Endothelial cell of umbilical vein (primary cell): Measurements from ENCODE around the gene CCDC102B. TPM values are rescaled to one million over a fixed set of nuclear protein-coding genes. Genes with fewer than 3 reads are reported as not detected.

Source experiments
- BruUV-seq: library from RNA; stranded (reverse); fragments of 400-500 nt; replicated peaks from 2 replicates; lab custom pipeline; 2021; lab: Mats Ljungman, UMichigan
- CTCF ChIA-PET: fragments of 300-600, 350-600 bp; sonication (Branson Sonifier 250); formaldehyde crosslinking; loops from one replicate; lab custom pipeline; 2021; ENCODE audit warnings: antibody characterized with exemption, inconsistent platforms; lab: Charles Lee
- POLR2A ChIA-PET: fragments of 300-600, 350-600 bp; sonication (Branson Sonifier 250); formaldehyde crosslinking; loops from one replicate; lab custom pipeline; 2021; ENCODE audit warnings: antibody characterized with exemption, inconsistent platforms; lab: Charles Lee
- DNase-seq: peaks from one replicate; pipeline ENCODE4 v3.0.0-alpha.2; 2011; ENCODE audit warnings: low read depth, low spot score
- FAIRE-seq: peaks from 2 replicates; lab custom pipeline; 2011; peaks lifted over from hg19 to GRCh38; lab: Jason Lieb, UNC
- H2AFZ ChIP-seq: 2 replicates; pipeline ENCODE4 v1.6.0; 2012; ENCODE audit warnings: low read depth, low read length, control low read depth, inconsistent platforms
- H3K27ac ChIP-seq: 2 replicates; pipeline ENCODE4 v1.5.1; 2011; ENCODE audit warnings: low read depth, mild to moderate bottlenecking, control low read depth, low read length, moderate library complexity; ENCODE audit not compliant: insufficient read depth
- H3K27me3 ChIP-seq, 2 experiments: 2 replicates each; pipeline versions ENCODE4 v1.6.0 to v1.6.1; 2011; ENCODE audit warnings: low read length in 2 of 2, mixed read lengths in 1 of 2; ENCODE audit not compliant: control insufficient read depth in 2 of 2, insufficient read depth in 2 of 2
- H3K36me3 ChIP-seq, 2 experiments: 2 replicates in 1 of 2; 3 replicates in 1 of 2; pipeline ENCODE4 v1.5.1; 2011; ENCODE audit warnings: low read length in 2 of 2, mild to moderate bottlenecking in 1 of 2, moderate library complexity in 1 of 2; ENCODE audit not compliant: control insufficient read depth in 2 of 2, insufficient read depth in 2 of 2; ENCODE audit errors: extremely low read depth in 1 of 2
- H3K4me1 ChIP-seq: 3 replicates; pipeline ENCODE4 v1.5.1; 2011; ENCODE audit warnings: mild to moderate bottlenecking, low read length; ENCODE audit not compliant: control insufficient read depth, insufficient read depth; ENCODE audit errors: extremely low read depth
- H3K4me2 ChIP-seq: 2 replicates; pipeline ENCODE4 v1.6.1; 2011; ENCODE audit warnings: low read length, control low read depth, mixed read lengths; ENCODE audit not compliant: insufficient read depth
- H3K4me3 ChIP-seq, 3 experiments: fragments of 200-600 bp in 1 of 3; sonication (generic), shearing (Covaris generic) in 1 of 3; replicated peaks in 1 of 3; 2 replicates each; pipeline ENCODE4 v1.5.1; 2011 to 2016; ENCODE audit warnings: control low read depth in 3 of 3, low read length in 3 of 3, mild to moderate bottlenecking in 2 of 3, inconsistent platforms in 1 of 3, low read depth in 1 of 3, moderate library complexity in 1 of 3; ENCODE audit not compliant: insufficient read depth in 1 of 3
- H3K79me2 ChIP-seq: 2 replicates; pipeline ENCODE4 v1.6.0; 2012; ENCODE audit warnings: low read length, inconsistent platforms; ENCODE audit not compliant: control insufficient read depth, insufficient read depth
- H3K9ac ChIP-seq: replicated peaks from 2 replicates; pipeline ENCODE3; 2011; ENCODE audit warnings: low read length, control low read depth; ENCODE audit not compliant: insufficient read depth; ENCODE audit errors: extremely low read depth
- H3K9me1 ChIP-seq: replicated peaks from 3 replicates; pipeline ENCODE4 v1.6.0; 2011; ENCODE audit warnings: mild to moderate bottlenecking, low read length; ENCODE audit not compliant: control insufficient read depth, insufficient read depth; ENCODE audit errors: extremely low read depth
- H3K9me3 ChIP-seq: replicated peaks from 2 replicates; pipeline ENCODE4 v1.5.1; 2012; ENCODE audit warnings: low read length, inconsistent platforms; ENCODE audit not compliant: control insufficient read depth, insufficient read depth
- H4K20me1 ChIP-seq: replicated peaks from 2 replicates; pipeline ENCODE3; 2011; ENCODE audit warnings: mild to moderate bottlenecking, low read length; ENCODE audit not compliant: control insufficient read depth, insufficient read depth; ENCODE audit errors: extremely low read depth
- EZH2 ChIP-seq: IDR thresholded peaks from 2 replicates; pipeline ENCODE4 v1.6.1; 2012; ENCODE audit warnings: borderline replicate concordance, low read depth, mild to moderate bottlenecking, moderate library complexity, low read length, inconsistent platforms; ENCODE audit not compliant: severe bottlenecking
- FOS ChIP-seq: IDR thresholded peaks from 2 replicates; pipeline ENCODE4 v1.6.1; 2011; ENCODE audit warnings: mild to moderate bottlenecking, low read length, moderate library complexity, borderline replicate concordance; ENCODE audit not compliant: insufficient read depth
- GATA2 ChIP-seq: IDR thresholded peaks from 2 replicates; pipeline ENCODE4 v1.7.0; 2011; ENCODE audit warnings: low read depth, mild to moderate bottlenecking, moderate library complexity, mixed read lengths, low read length; ENCODE audit not compliant: insufficient read length, insufficient read depth
- JUN ChIP-seq: IDR thresholded peaks from 2 replicates; pipeline ENCODE4 v1.6.1; 2011; ENCODE audit warnings: borderline replicate concordance, low read depth; ENCODE audit not compliant: insufficient read length, insufficient read depth
- MYC ChIP-seq: IDR thresholded peaks from one replicate; pipeline ENCODE4 v1.6.1; 2011; ENCODE audit warnings: mild to moderate bottlenecking, low read depth, low read length
- POLR2A ChIP-seq: IDR thresholded peaks from 2 replicates; pipeline ENCODE4 v1.6.1; 2012; ENCODE audit warnings: low read depth, mild to moderate bottlenecking, control low read depth, low read length
- POLR2AphosphoS5 ChIP-seq: IDR thresholded peaks from 2 replicates; pipeline ENCODE4 v1.6.1; 2012; ENCODE audit warnings: low read depth, mild to moderate bottlenecking, control low read depth, low read length, moderate library complexity; ENCODE audit not compliant: insufficient read depth
- dilution Hi-C: fragments of 300-500 bp; cut with MboI; formaldehyde crosslinking; loops from one replicate; pipeline ENCODE4 v1.15.0; 2019; ENCODE audit warnings: low sequenced_read_pairs; ENCODE audit not compliant: extremely low pct_ligation_motif_present
- intact Hi-C: fragments of 100-400 bp; cut with micrococcal nuclease; formaldehyde crosslinking; loops from one replicate; pipeline ENCODE4 v1.10.0; 2022
- polyA plus RNA-seq, 4 experiments: library from polyadenylated mRNA; depleted of rRNA in 3 of 4; stranded (reverse) in 3 of 4; unstranded in 1 of 4; fragments of >200 nt; gene quantifications; 2 replicates each; pipeline versions ENCODE4 v1.2.1 to v1.2.3, GENCODE V29; 2011 to 2012; ENCODE audit warnings: missing spikeins in 1 of 4
- total RNA-seq: library from RNA; stranded (reverse); gene quantifications from 2 replicates; pipeline ENCODE4 v1.2.3, GENCODE V29; 2021
- TF ChIP-seq, protein P1 (sequence below), 2 donors: IDR thresholded peaks; 1 replicate in 1 of 2; 2 replicates in 1 of 2; pipeline ENCODE4 v1.5.1; 2011; ENCODE audit warnings: low read length in 2 of 2, mild to moderate bottlenecking in 2 of 2, moderate library complexity in 2 of 2, control low read depth in 1 of 2, inconsistent platforms in 1 of 2, low read depth in 1 of 2; ENCODE audit not compliant: insufficient read depth in 1 of 2; ENCODE audit errors: extremely low read depth in 1 of 2
- TF ChIP-seq, protein P2 (sequence below): IDR thresholded peaks from 2 replicates; pipeline ENCODE4 v1.6.1; 2011; ENCODE audit not compliant: insufficient read depth, insufficient read length

The CCDC102B gene
- total and polyA plus RNA-seq, 2 donors (not counting 3 experiments of a cell fraction or from before 2014, with no cell fraction given): 0.21 to 0.62 TPM

DNA sequence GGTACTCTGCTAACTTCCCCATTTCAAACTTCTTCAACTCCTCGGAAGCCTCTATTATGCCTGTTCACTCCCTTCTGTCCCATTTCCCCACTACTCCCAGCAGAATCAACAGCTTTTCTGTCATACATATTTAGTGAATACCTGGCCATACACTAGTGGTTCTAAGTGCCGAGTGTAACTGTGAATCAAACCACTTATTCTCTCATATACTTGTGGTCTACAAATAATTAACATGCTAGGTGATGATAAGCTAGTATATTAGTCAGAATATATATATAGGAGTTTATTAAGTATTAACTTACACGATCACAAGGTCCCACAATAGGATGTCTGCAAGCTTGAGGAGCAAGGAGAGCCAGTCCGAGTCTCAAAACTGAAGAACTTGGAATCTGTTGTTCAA, 150.7 kb downstream of the CCDC102B start:
- Histone ChIP-seq H3K9ac (no peak overlapping the region), H3K27me3 (no peaks in the 10 kb centered on the region), H4K20me1 (no peaks in the 10 kb centered on the region), H3K4me2 (no peak overlapping the region), H3K4me3 (no peak overlapping the region), H3K79me2 (no peaks in the 10 kb centered on the region), H3K36me3 (no peaks in the 10 kb centered on the region), H3K4me1 (no peaks in the 10 kb centered on the region), H3K9me3 (no peaks in the 10 kb centered on the region), H2AFZ (no peak overlapping the region), H3K9me1 (no peaks in the 10 kb centered on the region), H3K27ac (no peak overlapping the region)
- intact Hi-C loops (no loop called here), dilution Hi-C loops (no loop called here)
- FAIRE-seq (no peak), DNase-seq (no peak)
- ChIA-PET POLR2A (no interaction called here), CTCF (no interaction called here)
- TF ChIP-seq GATA2: no peak
- TF ChIP-seq MYC: no peak
- TF ChIP-seq POLR2A: no peak
- TF ChIP-seq POLR2AphosphoS5: no peak
- no peak for TF ChIP-seq JUN
- TF ChIP-seq, protein P1, sequence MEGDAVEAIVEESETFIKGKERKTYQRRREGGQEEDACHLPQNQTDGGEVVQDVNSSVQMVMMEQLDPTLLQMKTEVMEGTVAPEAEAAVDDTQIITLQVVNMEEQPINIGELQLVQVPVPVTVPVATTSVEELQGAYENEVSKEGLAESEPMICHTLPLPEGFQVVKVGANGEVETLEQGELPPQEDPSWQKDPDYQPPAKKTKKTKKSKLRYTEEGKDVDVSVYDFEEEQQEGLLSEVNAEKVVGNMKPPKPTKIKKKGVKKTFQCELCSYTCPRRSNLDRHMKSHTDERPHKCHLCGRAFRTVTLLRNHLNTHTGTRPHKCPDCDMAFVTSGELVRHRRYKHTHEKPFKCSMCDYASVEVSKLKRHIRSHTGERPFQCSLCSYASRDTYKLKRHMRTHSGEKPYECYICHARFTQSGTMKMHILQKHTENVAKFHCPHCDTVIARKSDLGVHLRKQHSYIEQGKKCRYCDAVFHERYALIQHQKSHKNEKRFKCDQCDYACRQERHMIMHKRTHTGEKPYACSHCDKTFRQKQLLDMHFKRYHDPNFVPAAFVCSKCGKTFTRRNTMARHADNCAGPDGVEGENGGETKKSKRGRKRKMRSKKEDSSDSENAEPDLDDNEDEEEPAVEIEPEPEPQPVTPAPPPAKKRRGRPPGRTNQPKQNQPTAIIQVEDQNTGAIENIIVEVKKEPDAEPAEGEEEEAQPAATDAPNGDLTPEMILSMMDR (IDR thresholded peaks at IDR 0.05; ENCODE audit: extremely low read depth in 1 of 2, insufficient read depth in 1 of 2, low read depth in 1 of 2, low read length in 2 of 2): no peak
- TF ChIP-seq EZH2: no peak
- TF ChIP-seq, protein P2, sequence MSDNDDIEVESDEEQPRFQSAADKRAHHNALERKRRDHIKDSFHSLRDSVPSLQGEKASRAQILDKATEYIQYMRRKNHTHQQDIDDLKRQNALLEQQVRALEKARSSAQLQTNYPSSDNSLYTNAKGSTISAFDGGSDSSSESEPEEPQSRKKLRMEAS: no peak
- no peak for TF ChIP-seq FOS
- no TSS peak for BruUV-seq
